Measurements from ENCODE around the gene THOC6. TPM values are rescaled to one million over a fixed set of nuclear protein-coding genes. Genes with fewer than 3 reads are reported as not detected.
A peak's percentile ranks its signal among the peaks of the same experiment; 100 is the strongest.

The THOC6 gene
- total RNA-seq, 2 experiments from 2014 or later = 12.0 to 12.9 TPM

GRCh38 chr16:3038896-3039295 is 15.1 kb downstream of the THOC6 start:
- Mint-ChIP-seq H3K4me3 (no peak overlapping the region), H3K27ac (no peak overlapping the region), H3K27me3 (peaks cover 86% of the 10 kb centered on the region), H3K4me1 (ENCODE audit: low read depth) (peaks cover 10% of the 10 kb centered on the region), H3K9me3 (no peaks in the 10 kb centered on the region), H3K36me3 (ENCODE audit: low read depth) (no peaks in the 10 kb centered on the region)
- ATAC-seq (ENCODE audit: poor library complexity) (no peak), DNase-seq (no peak)
- H3K9me3 ChIP-seq (ENCODE audit: control insufficient read depth in 1 of 2, insufficient read depth in 1 of 2, low read length in 2 of 2) = peaks cover 0 to 20% of the 10 kb centered on the region in 2 experiments
- TF ChIP-seq CTCF (IDR thresholded peaks at IDR 0.05) = no peak
- ChIA-PET POLR2A (no interaction called here), CTCF (interaction anchor here (1.2 kb wide), 1 partner anchor 10 kb away, joined by 3 read pairs; no protein-coding TSS in a partner anchor)
- peaks cover 68 to 79% of the 10 kb centered on the region in 2 experiments for H3K27me3 ChIP-seq (ENCODE audit: control insufficient read depth in 1 of 2, insufficient read depth in 2 of 2, low read length in 2 of 2)
- H3K36me3 ChIP-seq (ENCODE audit: insufficient read depth, low read length) = no peaks in the 10 kb centered on the region
- H3K4me3 ChIP-seq (ENCODE audit: low read length) = no peak overlapping the region
- H3K27ac ChIP-seq (ENCODE audit: low read depth in 1 of 2, low read length in 2 of 2) = no peak overlapping the region
- intact Hi-C loops (cut with DNase I, micrococcal nuclease) = no loop called here
- H3K4me1 ChIP-seq (ENCODE audit: insufficient read depth, low read length) = peaks cover 16% of the 10 kb centered on the region

GRCh38 chr16:3042376-3042775 is 18.5 kb downstream of the THOC6 start:
- no peaks in the 10 kb centered on the region for H3K9me3 Mint-ChIP-seq
- Histone ChIP-seq H3K4me3 (ENCODE audit: low read length) (no peak overlapping the region), H3K27me3 (ENCODE audit: control insufficient read depth in 1 of 2, insufficient read depth in 2 of 2, low read length in 2 of 2) (peaks cover 73 to 76% of the 10 kb centered on the region in 2 experiments), H3K9me3 (ENCODE audit: control insufficient read depth in 1 of 2, insufficient read depth in 1 of 2, low read length in 2 of 2) (peaks cover 0 to 14% of the 10 kb centered on the region in 2 experiments), H3K36me3 (ENCODE audit: insufficient read depth, low read length) (no peaks in the 10 kb centered on the region), H3K4me1 (ENCODE audit: insufficient read depth, low read length) (peaks cover 29% of the 10 kb centered on the region), H3K27ac (ENCODE audit: low read depth in 1 of 2, low read length in 2 of 2) (no peak overlapping the region)
- H3K27ac Mint-ChIP-seq = no peak overlapping the region
- CTCF ChIA-PET = interaction anchor here (0.6 to 4.1 kb wide), 4 partner anchors 9 to 87 kb away, joined by 3 to 19 read pairs (median 5); no protein-coding TSS in a partner anchor
- POLR2A ChIA-PET = interaction anchor here (0.6 to 1.1 kb wide), 3 partner anchors 11 to 130 kb away, joined by 3 to 5 read pairs (median 4); no protein-coding TSS in a partner anchor
- H3K27me3 Mint-ChIP-seq = peaks cover 79% of the 10 kb centered on the region
- intact Hi-C loops (cut with DNase I, micrococcal nuclease) = no loop called here
- DNase-seq = no peak
- H3K36me3 Mint-ChIP-seq (ENCODE audit: low read depth) = no peaks in the 10 kb centered on the region
- peaks cover 12% of the 10 kb centered on the region for H3K4me1 Mint-ChIP-seq (ENCODE audit: low read depth)
- no peak for TF ChIP-seq CTCF (IDR thresholded peaks at IDR 0.05)
- ATAC-seq (ENCODE audit: poor library complexity) = no peak
- H3K4me3 Mint-ChIP-seq = no peak overlapping the region

DNA sequence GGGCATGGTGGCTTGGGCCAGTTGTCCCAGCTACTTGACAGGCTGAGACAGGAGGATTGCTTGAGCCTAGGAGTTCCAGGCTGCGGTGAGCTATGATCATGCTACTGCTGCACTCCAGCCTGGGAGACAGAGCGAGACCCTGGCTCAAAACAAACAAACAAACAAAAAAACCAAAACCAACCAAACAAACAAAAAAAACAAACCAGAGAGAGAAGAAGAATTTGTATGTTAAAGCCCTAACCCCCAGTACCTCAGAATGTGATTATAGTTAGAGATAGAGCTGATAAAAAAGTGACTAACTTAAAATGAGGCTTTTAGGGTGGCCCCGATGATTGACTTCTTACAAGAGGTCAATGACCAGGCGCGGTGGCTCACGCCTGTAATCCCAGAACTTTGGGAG is 20.9 kb downstream of the THOC6 start:
- Mint-ChIP-seq H3K27ac (no peak overlapping the region), H3K4me1 (ENCODE audit: low read depth) (peaks cover 23% of the 10 kb centered on the region), H3K27me3 (peaks cover 60% of the 10 kb centered on the region), H3K9me3 (no peaks in the 10 kb centered on the region), H3K4me3 (peak overlapping the region; percentile 82), H3K36me3 (ENCODE audit: low read depth) (no peaks in the 10 kb centered on the region)
- TF ChIP-seq CTCF (IDR thresholded peaks at IDR 0.05) = no peak
- Histone ChIP-seq H3K4me1 (ENCODE audit: insufficient read depth, low read length) (peaks cover 30% of the 10 kb centered on the region), H3K27me3 (ENCODE audit: control insufficient read depth in 1 of 2, insufficient read depth in 2 of 2, low read length in 2 of 2) (peaks cover 54 to 59% of the 10 kb centered on the region in 2 experiments), H3K9me3 (ENCODE audit: control insufficient read depth in 1 of 2, insufficient read depth in 1 of 2, low read length in 2 of 2) (peaks cover 0 to 6% of the 10 kb centered on the region in 2 experiments), H3K27ac (ENCODE audit: low read depth in 1 of 2, low read length in 2 of 2) (no peak overlapping the region), H3K4me3 (ENCODE audit: low read length) (no peak overlapping the region), H3K36me3 (ENCODE audit: insufficient read depth, low read length) (no peaks in the 10 kb centered on the region)
- ChIA-PET CTCF (interaction anchor here (1.8 to 4.1 kb wide), 3 partner anchors 13 to 41 kb away, joined by 4 to 19 read pairs (median 8); no protein-coding TSS in a partner anchor), POLR2A (interaction anchor here (0.7 to 1.6 kb wide), 4 partner anchors 10 to 13 kb away, joined by 3 to 10 read pairs (median 4); no protein-coding TSS in a partner anchor)
- ATAC-seq (ENCODE audit: poor library complexity) (no peak), DNase-seq (no peak)
- intact Hi-C loops (cut with DNase I, micrococcal nuclease) = no loop called here
